ENCODE measurements around the gene ELMO1.

ELMO1 gene

DNA sequence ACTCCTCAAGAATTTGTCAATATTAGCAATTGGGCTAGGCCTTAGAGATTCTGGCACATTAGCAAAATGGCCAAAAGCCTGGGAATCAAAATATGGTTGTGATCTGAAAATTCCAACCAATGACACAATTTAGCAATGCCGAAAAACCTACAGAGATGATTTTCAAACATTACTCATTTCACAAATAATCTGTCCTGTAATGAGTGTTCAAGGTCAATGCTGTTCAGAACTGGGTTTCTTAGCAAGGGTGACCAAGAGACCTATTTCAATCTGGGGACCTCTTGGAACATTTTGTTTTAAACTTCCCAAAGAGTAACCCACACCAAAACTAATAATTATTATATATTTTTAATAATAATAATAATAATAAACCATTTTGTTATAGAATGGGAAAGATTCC lies 24.1 kb downstream of the ELMO1 start:
- TF ChIP-seq, protein P1, sequence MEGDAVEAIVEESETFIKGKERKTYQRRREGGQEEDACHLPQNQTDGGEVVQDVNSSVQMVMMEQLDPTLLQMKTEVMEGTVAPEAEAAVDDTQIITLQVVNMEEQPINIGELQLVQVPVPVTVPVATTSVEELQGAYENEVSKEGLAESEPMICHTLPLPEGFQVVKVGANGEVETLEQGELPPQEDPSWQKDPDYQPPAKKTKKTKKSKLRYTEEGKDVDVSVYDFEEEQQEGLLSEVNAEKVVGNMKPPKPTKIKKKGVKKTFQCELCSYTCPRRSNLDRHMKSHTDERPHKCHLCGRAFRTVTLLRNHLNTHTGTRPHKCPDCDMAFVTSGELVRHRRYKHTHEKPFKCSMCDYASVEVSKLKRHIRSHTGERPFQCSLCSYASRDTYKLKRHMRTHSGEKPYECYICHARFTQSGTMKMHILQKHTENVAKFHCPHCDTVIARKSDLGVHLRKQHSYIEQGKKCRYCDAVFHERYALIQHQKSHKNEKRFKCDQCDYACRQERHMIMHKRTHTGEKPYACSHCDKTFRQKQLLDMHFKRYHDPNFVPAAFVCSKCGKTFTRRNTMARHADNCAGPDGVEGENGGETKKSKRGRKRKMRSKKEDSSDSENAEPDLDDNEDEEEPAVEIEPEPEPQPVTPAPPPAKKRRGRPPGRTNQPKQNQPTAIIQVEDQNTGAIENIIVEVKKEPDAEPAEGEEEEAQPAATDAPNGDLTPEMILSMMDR (IDR thresholded peaks at IDR 0.05; ENCODE audit: extremely low read depth, insufficient read depth, missing control alignments): no peak
- in situ Hi-C loops (cut with MboI; ENCODE audit: low pct_unique_long_range_greater_than_20kb, low sequenced_read_pairs, unreplicated experiment): no loop called here
- DNase-seq (ENCODE audit: low spot score): no peak

DNA sequence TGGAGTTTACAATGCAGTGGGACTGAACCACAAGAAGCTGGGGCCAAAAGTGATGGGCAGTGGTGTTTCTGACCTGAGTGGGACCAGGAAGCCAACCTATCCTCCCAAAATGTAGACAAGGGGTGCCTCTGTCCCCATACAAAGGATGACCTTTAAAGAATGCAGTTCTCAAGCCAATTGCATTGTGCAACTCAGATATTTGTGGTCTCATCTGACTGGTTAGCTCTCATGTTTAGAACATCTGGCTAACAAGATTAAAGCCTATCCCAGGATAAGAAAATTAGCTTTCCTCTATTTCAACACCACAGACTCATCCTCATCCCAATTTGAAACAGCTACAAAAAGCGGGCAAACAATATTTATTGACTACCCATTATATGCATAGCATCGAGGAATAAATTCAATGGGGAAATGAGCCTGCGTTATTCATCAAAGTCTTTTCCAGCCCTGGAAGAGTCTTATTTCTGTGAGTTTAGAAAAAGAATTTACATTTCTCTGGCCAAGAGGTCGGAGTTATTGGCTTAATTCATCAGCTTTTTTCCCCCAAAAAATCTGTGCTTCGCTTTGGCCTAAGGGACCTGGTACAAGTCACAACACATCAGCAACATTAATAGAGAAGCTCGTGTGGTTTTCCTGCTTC lies 26.7 kb downstream of the ELMO1 start:
- TF ChIP-seq, protein P1 (IDR thresholded peaks at IDR 0.05; ENCODE audit: extremely low read depth, insufficient read depth, missing control alignments): no peak
- in situ Hi-C loops (cut with MboI; ENCODE audit: low pct_unique_long_range_greater_than_20kb, low sequenced_read_pairs, unreplicated experiment): no loop called here
- no peak for DNase-seq (ENCODE audit: low spot score)

DNA sequence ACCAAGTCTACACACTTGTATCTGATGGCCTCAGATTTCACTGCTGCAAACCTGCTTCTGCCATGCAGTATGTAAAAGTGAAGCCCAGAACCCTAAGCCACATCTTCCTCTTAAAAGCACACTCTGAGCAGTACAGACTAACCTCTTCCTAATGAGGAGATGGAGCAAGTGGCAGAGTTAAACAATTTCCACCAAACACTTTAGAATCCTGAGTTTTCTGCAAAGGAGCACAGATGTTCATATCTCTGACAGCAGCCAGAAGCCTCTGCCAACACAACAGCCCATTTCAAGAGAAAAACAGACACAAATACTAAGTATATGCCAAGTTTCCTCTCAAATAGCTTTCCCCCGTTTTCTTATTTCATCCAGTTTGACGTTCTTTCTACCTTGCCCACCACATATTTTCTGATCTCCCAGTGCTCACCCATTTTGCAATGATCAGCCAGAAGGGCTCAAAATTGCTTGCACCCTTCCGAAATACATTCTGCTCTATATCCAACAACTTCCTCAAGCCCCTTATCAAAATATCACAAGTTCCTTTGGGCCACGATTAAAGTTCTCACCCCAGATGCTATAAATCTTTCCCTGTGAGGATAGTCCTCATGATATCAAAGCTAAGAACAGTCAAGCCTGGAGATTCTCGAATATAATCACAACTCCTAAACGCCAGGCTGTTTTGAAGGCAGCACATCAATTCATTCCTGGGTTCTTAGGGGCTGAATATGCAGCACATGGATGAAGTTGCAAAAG lies 27.5 kb downstream of the ELMO1 start:
- in situ Hi-C loops (cut with MboI; ENCODE audit: low pct_unique_long_range_greater_than_20kb, low sequenced_read_pairs, unreplicated experiment): no loop called here
- DNase-seq (ENCODE audit: low spot score): no peak
- TF ChIP-seq, protein P1 (IDR thresholded peaks at IDR 0.05; ENCODE audit: extremely low read depth, insufficient read depth, missing control alignments): no peak

DNA sequence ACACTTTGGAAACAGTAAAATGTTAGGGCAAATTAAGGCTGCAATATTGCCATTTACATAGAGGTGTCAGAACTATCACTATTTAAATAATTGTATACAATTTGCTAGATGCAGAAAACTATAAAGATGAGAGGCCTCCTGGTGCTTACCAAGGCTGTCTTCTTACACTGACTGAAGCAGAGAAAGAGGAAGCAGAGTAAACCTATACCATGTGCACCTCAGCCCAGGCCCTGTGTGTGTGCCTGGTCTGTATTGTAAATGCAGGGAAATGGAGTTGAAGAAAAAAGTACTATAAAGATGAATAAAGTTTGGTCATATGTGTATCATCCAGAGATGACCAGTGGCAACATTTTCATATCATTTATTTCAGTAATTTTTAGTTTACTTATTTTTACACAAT lies 29.2 kb downstream of the ELMO1 start:
- TF ChIP-seq, protein P1 (IDR thresholded peaks at IDR 0.05; ENCODE audit: extremely low read depth, insufficient read depth, missing control alignments): no peak
- in situ Hi-C loops (cut with MboI; ENCODE audit: low pct_unique_long_range_greater_than_20kb, low sequenced_read_pairs, unreplicated experiment): no loop called here
- DNase-seq (ENCODE audit: low spot score): no peak

DNA sequence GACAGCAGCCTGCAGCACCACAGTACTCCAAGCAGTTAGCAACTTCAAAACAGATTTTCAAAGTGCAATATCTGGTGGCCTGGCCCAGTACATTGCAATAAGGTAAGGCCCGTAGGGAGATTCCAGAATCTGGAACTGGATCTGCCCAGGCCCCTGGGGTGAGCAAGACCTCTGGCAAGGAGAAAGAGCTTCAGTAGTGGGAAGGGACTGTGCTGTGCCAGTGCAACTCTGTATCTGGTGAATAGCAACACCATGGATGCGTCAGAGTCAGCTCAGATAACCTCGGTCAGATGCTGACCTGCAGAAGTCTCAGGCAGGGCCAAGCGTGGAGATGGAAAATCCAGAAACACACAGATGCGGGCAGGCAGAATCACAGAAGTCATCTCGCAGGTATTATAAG lies 30.3 kb downstream of the ELMO1 start:
- DNase-seq (ENCODE audit: low spot score): no peak
- TF ChIP-seq, protein P1 (IDR thresholded peaks at IDR 0.05; ENCODE audit: extremely low read depth, insufficient read depth, missing control alignments): no peak
- in situ Hi-C loops (cut with MboI; ENCODE audit: low pct_unique_long_range_greater_than_20kb, low sequenced_read_pairs, unreplicated experiment): no loop called here

DNA sequence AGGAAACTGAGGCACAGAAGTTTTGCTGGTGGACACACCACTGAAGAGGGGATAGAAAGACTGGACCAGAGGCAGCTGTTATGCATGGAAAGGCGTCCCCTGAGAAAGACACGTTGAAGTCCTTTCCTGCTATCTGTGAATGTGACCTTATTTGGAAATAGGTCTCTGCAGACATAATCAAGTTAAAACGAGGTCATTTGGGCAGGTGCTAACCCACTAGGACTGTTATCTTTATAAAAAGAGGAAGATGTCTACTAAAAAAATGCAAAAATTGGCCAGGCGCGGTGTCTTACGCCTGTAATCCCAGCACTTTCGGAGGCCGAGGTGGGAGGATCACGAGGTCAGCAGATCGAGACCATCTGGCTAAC lies 31.6 kb downstream of the ELMO1 start:
- TF ChIP-seq, protein P1 (IDR thresholded peaks at IDR 0.05; ENCODE audit: extremely low read depth, insufficient read depth, missing control alignments): no peak
- in situ Hi-C loops (cut with MboI; ENCODE audit: low pct_unique_long_range_greater_than_20kb, low sequenced_read_pairs, unreplicated experiment): no loop called here
- DNase-seq (ENCODE audit: low spot score): no peak

All from GM13977 (cell line).